ENCODE measurements around the gene CCSER2.

Gene CCSER2

GRCh38 chr10:84546609-84547008, 218.2 kb downstream of the CCSER2 start:
- H3K9me3 ChIP-seq (ENCODE audit: low read length), result no peaks in the 10 kb centered on the region
- no peaks in the 10 kb centered on the region for H3K79me2 ChIP-seq (ENCODE audit: insufficient read depth, low read length)
- H3K4me2 ChIP-seq (ENCODE audit: low read length), result no peak overlapping the region
- H3K27me3 ChIP-seq (ENCODE audit: insufficient read depth, low read length), result no peaks in the 10 kb centered on the region
- H3K4me1 ChIP-seq (ENCODE audit: insufficient read depth, low read length, severe bottlenecking), result no peaks in the 10 kb centered on the region
- H3K9me2 ChIP-seq (ENCODE audit: low read depth, low read length), result no peaks in the 10 kb centered on the region
- H3K36me3 ChIP-seq (ENCODE audit: insufficient read depth, low read length), result no peaks in the 10 kb centered on the region
- H3F3A ChIP-seq (ENCODE audit: insufficient read depth, low read length), result no peaks in the 10 kb centered on the region
- no peaks in the 10 kb centered on the region for H4K20me1 ChIP-seq (ENCODE audit: insufficient read depth, low read length)
- H3K4me3 ChIP-seq (ENCODE audit: low read depth, low read length, poor library complexity, severe bottlenecking), result no peak overlapping the region
- H3K27ac ChIP-seq (ENCODE audit: low read depth, low read length, poor library complexity, severe bottlenecking), result no peak overlapping the region
- TF ChIP-seq CTCF (IDR thresholded peaks at IDR 0.05; ENCODE audit: low read length) (no peak), EZH2 (IDR thresholded peaks at IDR 0.05; ENCODE audit: borderline replicate concordance, low read length) (no peak)
- H2AFZ ChIP-seq (ENCODE audit: low read length), result no peak overlapping the region
- H3K9ac ChIP-seq (ENCODE audit: low read length), result no peak overlapping the region

GRCh38 chr10:84547616-84548015, 219.2 kb downstream of the CCSER2 start:
- Histone ChIP-seq H3K9ac (ENCODE audit: low read length) (no peak overlapping the region), H3K9me3 (ENCODE audit: low read length) (no peaks in the 10 kb centered on the region), H3K36me3 (ENCODE audit: insufficient read depth, low read length) (no peaks in the 10 kb centered on the region), H3K27me3 (ENCODE audit: insufficient read depth, low read length) (no peaks in the 10 kb centered on the region), H3K4me2 (ENCODE audit: low read length) (no peak overlapping the region), H4K20me1 (ENCODE audit: insufficient read depth, low read length) (no peaks in the 10 kb centered on the region), H3K79me2 (ENCODE audit: insufficient read depth, low read length) (no peaks in the 10 kb centered on the region), H3K9me2 (ENCODE audit: low read depth, low read length) (no peaks in the 10 kb centered on the region), H3K27ac (ENCODE audit: low read depth, low read length, poor library complexity, severe bottlenecking) (no peak overlapping the region), H3K4me1 (ENCODE audit: insufficient read depth, low read length, severe bottlenecking) (no peaks in the 10 kb centered on the region), H2AFZ (ENCODE audit: low read length) (no peak overlapping the region), H3F3A (ENCODE audit: insufficient read depth, low read length) (no peaks in the 10 kb centered on the region), H3K4me3 (ENCODE audit: low read depth, low read length, poor library complexity, severe bottlenecking) (no peak overlapping the region)
- TF ChIP-seq CTCF (IDR thresholded peaks at IDR 0.05; ENCODE audit: low read length) (no peak), EZH2 (IDR thresholded peaks at IDR 0.05; ENCODE audit: borderline replicate concordance, low read length) (no peak)

GRCh38 chr10:84548869-84549268, 220.5 kb downstream of the CCSER2 start:
- Histone ChIP-seq H3K4me1 (ENCODE audit: insufficient read depth, low read length, severe bottlenecking) (no peaks in the 10 kb centered on the region), H3K9me2 (ENCODE audit: low read depth, low read length) (no peaks in the 10 kb centered on the region), H3K79me2 (ENCODE audit: insufficient read depth, low read length) (no peaks in the 10 kb centered on the region), H3K36me3 (ENCODE audit: insufficient read depth, low read length) (no peaks in the 10 kb centered on the region), H2AFZ (ENCODE audit: low read length) (no peak overlapping the region), H4K20me1 (ENCODE audit: insufficient read depth, low read length) (no peaks in the 10 kb centered on the region), H3K27ac (ENCODE audit: low read depth, low read length, poor library complexity, severe bottlenecking) (no peak overlapping the region), H3K4me2 (ENCODE audit: low read length) (no peak overlapping the region), H3K27me3 (ENCODE audit: insufficient read depth, low read length) (no peaks in the 10 kb centered on the region), H3K9me3 (ENCODE audit: low read length) (no peaks in the 10 kb centered on the region), H3K4me3 (ENCODE audit: low read depth, low read length, poor library complexity, severe bottlenecking) (no peak overlapping the region), H3K9ac (ENCODE audit: low read length) (no peak overlapping the region), H3F3A (ENCODE audit: insufficient read depth, low read length) (no peaks in the 10 kb centered on the region)
- TF ChIP-seq EZH2 (IDR thresholded peaks at IDR 0.05; ENCODE audit: borderline replicate concordance, low read length) (no peak), CTCF (IDR thresholded peaks at IDR 0.05; ENCODE audit: low read length) (peak; percentile 36; the same call in 1 of the 2 replicates)
